Lung microvascular endothelial cell (primary cell): ENCODE results near the gene FTO. TPM values are rescaled to one million over a fixed set of nuclear protein-coding genes. Genes with fewer than 3 reads are reported as not detected.

Source experiments
- DNase-seq, 2 donors: peaks; one replicate each; pipeline versions ENCODE4 v3.0.0 to v3.0.0-alpha.2; 2010; ENCODE audit warnings: low read depth in 2 of 2
- total RNA-seq: library from RNA; depleted of rRNA; stranded (reverse); fragments of >200 nt; gene quantifications from 2 replicates; pipeline ENCODE4 v1.2.1, GENCODE V29; 2014

Gene FTO
- total RNA-seq, 1 donor from 2014 or later: 46.6 TPM

- DNase-seq: no peak
Measured at GRCh38 chr16:54201200-54201599, 497.2 kb downstream of the FTO start.

Other genes with a start within 250 kb of the FTO start
- gene AKTIP, start 200.9 kb upstream of the FTO start, total RNA-seq: 17.2 and 24.6 TPM in 2 replicates
- gene RPGRIP1L, start 297 bp upstream of the FTO start, total RNA-seq: 2.8 and 3.6 TPM in 2 replicates